Activated gamma-delta T cell treated with Interleukin-2 at 50 U/mL for 16 hours (primary cell): Measurements from ENCODE around the gene MYBPH.

ENCODE experiments used
- DNase-seq: peaks from one replicate; pipeline ENCODE4 v3.0.0-alpha.2; 2020

Gene MYBPH

DNA sequence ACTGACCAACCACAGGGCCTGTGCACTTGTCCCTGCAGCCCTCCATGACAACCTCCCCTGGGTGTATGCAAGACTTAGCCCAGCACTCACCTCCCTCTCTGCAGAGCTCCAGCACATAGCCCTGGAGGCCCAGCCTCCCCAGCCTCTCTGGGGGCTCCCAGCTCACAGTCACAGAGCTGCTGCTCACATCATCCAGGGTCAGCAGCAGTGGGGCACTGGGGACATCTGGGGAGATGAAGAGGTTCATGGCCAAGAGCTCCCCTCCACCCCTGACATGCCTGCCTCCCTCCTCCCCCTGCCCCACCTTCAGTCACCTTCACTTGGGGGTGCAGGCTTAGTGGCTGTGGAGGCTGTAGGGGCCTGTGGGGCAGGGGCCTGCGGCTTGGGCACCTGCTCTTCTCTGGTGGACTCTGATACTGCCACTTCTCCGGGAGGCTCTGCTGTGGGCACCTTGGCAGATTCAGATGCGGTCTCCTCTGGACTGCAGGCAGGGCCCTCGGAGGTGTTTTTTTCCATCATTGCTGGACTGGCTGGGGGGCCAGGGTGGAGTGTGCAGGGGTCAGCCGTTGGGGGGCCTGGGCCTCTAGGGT, at the start of gene MYBPH:
TSS of gene MYBPH (minus strand) at position 590 of the 590 bp plus-strand sequence. CDS start at position 519, 71 bp downstream.
- no peak for DNase-seq

- DNase-seq: no peak
Observed at GRCh38 chr1:203225071-203225470, 49.4 kb upstream of the MYBPH start.

DNA sequence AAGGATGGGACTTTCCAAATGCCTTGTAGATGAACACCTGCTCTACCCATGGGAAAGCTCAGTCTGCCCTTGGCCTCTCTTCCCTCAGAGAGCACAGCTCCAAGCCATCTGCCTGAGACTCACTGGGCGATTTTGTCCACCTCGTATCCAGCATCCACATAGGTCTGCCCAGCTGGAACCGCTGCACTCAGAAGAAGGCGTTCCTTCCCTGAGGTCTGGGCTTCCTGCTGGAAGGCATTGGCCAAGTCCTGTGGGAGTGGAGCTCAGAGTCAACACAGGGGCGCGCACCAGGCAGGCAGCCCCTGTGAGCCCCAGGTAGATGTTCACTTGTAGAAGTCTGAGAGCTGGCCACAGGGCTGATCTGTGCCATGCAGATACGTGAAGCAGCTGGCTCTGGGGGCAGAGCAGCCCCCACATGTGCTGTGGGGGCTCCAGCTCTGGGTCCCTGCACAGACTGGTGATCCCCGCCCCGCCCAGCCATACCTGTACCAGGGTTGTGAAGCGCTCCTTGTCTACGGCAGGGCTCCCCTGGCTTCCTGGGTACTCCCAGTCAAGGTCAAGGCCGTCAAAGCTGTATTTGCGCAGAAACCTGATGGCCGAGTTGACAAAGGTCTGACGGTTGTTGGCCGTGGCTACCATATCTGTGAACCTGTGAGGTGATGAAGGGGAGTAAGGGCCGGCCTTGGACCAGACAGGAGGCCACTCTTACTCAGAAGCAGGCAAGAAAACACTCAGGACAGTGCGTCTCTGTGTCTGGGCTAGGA, 47.6 kb upstream of the MYBPH start:
- DNase-seq: no peak

GRCh38 chr1:203219934-203220333, 44.3 kb upstream of the MYBPH start:
- no peak for DNase-seq

GRCh38 chr1:203219171-203219570, 43.5 kb upstream of the MYBPH start:
- no peak for DNase-seq

DNA sequence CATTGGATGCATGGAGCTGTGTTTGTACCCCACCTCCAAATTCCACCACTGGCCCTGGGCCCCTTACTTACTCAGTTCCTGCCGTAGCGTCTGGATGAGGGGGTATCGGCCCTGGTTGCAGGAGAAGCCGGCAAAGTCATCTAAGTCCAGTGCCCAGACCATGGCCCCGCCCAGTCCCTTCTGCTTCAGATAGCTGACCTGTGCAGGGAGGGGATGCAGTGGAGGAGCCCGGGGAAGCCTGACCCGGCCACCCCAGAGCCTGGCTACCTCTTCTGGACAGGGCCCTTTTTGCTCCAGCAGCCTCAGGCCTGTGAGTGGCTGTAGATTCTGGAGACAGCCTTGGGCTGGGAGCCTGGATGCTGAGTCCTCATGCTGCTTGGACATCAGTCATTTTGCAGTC, 42.0 kb upstream of the MYBPH start:
- DNase-seq: no peak

GRCh38 chr1:203217139-203217655, 41.6 kb upstream of the MYBPH start:
- no peak for DNase-seq

DNA sequence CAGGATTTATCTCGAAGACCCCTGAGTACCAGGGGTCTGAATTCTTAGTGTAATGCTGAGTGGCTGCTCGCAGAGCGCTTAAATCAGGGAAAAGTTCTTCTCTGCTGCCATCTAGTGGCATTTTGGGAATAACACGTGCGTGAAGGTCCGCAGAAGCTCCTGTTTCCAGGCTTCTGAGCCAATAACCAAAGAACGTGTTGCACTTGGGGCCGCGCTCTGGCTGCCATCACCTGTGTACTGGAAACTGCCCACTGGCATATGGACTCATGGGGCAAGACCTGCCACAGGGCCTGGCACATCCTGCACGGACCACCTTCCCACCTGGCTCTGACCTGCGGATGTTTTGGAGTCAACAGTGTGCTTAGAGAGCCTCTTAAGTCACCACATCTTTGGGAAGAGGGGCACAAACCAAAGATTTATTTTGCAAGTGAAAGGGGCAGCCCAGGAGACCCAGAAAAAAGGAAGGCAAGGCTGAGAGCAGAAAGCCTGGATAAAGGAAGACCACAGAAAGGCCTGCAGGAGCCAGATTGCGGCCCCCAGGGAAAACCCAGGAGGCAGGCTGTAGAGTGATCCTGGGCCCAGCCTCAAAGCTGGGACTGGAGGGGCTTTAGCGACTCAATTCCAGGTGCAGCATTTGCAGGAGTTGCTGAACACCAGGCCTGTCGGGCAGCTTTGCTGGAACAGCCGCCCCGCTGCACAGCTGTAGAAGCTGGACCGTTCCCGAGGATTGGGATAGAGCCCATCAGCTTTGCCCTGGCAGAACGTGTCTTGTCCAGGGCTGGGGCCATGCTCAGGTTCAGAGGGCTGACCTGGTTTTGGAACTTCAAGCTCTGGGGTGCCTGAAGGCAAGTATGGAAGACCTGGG, 40.9 kb upstream of the MYBPH start:
- peak; percentile 55 for DNase-seq

DNA sequence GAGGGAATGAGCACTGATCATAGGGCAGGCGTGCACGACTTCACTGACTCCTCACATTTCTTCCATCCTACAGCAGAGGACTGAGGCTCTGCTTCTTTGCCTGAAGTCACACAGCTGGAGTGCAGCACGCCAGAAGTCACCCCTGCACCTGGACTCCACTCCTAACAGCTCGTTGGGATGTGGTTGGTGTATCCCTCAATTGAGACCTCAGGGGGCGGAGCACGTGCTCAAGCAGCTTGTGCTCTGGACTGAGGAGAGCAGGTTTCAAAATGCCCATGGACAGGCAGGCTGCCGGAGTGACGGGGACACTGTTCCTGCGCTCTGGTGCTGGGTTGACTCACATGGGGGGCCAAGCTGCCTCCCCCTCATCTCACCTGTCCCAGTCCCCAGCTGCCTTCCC, 39.9 kb upstream of the MYBPH start:
- DNase-seq: no peak

DNA sequence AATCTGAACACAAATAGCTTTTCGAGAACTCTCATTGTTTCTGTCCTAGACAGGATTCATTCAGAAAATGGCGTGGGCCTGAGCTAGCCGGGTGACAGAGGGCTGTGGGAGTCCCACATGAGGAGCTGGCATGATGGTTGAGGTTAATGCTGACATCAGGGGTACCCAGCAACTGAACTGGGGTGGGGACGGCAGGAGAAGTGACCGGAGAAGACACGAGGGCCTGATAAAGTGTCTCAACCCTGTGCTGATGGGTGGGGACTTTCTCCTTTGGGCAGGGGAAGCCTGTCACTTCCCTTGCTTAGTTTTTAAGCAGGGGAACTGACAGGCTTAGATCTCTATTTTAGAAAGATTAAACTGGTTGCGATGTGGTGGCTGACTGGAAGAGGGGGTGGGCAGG, 39.2 kb upstream of the MYBPH start:
- no peak for DNase-seq

DNA sequence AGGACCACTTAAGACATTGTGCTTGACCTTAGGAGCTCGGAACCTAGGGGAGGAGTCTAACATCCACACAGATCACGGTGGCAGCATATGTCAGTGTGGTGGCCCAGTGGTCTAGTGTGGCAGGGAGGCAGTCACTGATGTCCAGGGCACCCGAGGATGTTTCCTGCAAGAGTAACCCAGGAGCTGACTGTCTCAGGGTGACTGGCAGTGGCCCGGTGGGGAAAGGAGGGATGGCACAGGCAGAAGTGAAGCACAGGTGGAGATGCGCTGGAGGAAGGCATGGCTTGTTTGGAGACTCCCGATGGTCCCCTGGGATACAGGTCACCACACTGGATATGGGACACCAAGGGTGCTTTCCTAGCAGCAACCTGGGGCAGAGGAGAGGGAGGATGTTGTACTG, 37.5 kb upstream of the MYBPH start:
- no peak for DNase-seq

- DNase-seq: no peak
Observed at GRCh38 chr1:203211812-203212211, 36.2 kb upstream of the MYBPH start.

DNA sequence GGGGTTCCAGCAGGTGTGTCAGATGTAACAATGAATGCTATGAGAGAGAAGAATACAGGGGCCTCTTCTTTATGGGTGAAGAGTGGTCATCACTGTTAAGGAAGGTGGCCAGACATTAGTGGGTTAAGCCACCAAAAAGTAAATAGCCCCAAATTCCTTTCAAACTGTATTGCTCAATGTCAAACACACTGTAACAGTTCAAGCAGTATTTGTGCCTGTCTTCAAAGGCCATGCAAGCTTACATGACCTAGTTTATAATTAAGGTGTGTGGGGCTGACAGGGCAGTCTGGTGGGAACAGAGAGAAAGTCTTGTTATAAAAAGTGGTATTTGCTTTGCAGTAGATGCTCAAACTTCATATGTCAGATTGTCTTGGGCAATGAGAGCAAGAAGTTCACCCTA, 35.4 kb upstream of the MYBPH start:
- no peak for DNase-seq

DNA sequence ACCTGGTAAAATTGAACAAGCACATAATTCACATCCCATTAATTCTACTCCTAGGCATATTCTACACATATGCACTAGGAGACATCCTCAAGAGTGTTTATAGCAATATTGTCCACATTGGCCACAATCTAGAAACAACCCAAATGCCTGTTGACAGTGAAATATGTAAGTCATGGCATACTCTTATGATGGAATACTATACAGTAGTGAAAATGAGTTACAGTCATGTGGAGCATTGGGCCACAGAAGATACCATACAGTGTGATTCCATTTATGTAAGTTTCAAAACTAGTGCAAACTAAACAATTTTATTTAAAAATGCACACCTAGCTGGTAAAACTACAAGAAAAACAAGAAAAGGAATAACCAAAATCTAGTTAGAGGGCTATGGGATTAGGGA, 34.7 kb upstream of the MYBPH start:
- no peak for DNase-seq

DNA sequence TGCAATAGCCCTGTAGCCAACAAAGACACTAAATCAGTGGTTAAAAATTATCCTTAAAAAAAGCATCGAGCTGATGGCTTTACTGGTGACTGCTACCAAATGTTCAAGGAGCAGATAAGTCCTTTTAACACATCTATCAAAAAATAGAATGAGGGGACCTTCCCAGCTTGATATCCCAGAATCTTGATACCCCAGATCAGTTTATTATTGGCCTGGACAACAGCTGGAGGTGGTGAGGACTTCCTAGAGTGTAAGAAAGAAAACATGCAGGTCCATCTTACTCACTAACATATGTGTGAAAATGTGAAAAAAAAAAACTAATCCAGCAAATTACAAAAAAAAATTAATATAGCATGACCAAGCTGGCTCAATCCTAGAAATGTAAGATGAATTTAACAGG, 32.6 kb upstream of the MYBPH start:
- DNase-seq: no peak

DNA sequence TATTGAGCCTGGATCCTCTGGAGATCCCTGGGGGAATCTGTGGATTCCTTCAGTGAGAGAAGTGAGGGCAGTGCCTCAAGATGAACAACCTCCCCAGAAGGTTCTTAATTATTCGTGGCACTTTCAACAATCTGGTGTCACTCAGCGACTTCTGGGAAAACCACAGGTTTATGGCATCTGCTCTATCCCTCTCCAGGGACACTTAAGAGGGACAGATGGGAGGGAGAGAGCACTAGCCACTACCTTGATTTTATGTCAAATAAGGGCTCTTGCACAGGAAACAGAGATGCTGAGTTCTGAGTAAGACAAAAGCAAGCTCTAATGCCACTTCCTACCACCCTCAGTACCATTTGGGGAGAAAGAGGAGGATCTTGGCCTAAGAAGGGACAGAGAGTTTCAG, 32.1 kb upstream of the MYBPH start:
- DNase-seq: no peak

DNA sequence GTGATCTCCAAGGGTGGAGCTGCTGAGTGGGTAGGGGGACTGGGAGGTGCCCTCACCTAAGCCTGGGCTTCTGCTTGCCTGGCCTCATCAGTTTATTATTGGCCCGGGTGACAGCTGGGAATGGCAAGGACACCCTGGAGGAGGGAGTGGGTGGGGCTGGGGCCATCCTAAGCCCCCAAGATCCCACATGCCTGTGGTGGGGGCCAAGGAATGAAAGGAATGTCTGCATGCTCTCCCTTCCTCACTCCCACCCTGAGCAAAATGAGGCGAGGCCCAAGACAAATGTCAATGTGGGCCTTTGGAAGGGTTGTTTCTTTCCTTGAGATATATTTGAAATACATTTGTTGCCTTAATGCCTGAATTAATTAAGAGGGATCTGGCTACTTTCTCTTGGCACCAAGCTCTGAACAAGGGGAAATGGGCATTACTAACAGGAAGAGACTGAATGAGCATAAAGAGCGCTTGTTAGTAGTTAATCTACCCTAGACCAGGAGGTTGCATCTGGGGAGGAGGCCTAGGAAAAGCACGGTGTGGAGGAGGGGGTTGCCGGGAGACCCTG, 30.6 kb upstream of the MYBPH start:
- no peak for DNase-seq

DNA sequence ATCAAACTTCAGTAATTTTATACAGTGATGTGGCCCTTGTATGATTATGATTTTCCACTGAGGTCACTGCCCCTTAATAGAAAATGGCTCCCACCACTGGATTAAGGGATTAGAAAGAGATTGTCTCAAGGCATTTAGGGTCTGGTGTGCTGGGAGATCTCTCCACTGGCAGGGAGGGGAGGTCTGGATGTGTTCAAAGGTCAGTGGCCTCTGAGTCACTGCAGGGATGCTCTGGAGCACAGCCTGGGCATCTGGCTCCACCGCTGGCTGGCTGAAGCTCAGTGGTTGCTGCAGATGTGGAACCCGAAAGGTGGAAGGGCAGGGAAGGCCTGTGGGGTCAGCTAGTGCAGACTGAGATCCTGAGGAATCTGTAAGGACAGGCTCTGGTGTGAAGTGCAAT, 29.1 kb upstream of the MYBPH start:
- no peak for DNase-seq

DNA sequence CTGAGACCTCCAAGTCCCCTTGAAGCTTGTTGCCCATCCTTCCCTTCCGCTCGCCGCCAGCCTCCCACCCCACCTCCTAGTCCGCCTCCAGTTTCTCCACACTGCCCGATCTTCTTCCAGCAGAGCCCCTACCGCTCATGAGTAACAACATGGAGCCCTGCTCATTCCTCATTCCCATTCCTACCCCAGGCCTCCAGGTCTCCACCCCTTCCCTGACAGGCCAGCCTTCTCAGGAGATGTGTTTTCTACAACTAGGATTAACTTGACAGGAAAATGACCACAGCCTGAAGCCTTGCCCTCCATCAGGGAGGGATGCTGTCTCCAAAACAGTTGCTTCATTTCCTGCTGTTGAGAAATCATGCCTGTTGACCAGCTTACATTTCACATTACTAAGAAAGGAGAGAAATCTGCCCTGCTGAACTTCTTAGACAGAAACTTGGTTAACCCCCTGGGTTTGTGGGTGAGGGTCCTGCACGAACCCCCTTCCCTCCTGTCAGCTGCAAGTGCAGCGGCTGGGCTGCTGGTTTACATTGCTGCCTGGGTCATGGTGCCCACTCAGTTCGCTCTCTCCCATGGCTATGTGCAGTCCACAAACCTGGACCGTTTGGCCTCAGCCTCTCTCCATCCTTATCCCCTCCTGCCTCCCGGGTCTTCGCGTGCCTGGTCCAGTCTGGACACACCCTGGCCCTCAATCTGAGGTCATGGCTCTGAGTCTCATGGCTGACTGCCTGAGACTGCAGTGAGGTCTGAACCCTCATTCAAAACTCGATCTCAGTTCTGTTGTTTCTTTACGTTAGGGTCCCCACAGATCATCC, 27.0 kb upstream of the MYBPH start:
- DNase-seq: no peak

- DNase-seq: no peak
Observed at GRCh38 chr1:203201516-203202205, 26.0 kb upstream of the MYBPH start.

DNA sequence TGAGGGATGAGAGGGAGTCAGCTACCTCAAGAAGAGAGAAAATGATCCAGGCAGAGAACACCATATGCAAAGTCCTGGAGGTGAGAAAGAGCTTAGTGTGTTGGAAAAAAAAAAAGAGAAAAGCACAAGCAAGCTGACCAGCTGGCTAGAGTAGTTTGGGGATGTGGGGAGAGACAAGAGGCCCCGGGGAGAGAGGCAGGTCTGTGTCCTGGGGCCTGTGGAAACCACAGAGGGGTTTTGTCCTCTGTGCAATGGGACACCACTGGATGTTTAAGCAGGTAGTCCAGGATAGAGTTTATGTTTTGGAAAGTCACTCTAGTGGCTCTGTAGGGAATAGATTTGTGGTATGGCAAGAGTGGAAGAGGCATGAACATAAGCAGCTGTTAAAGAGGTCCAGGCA, 25.3 kb upstream of the MYBPH start:
- DNase-seq: no peak
